ENCODE results near the gene SPTBN1. TPM values are rescaled to one million over a fixed set of nuclear protein-coding genes. Genes with fewer than 3 reads are reported as not detected.

Gene SPTBN1
- total RNA-seq, 1 experiment from 2014 or later, result 141 TPM

DNA sequence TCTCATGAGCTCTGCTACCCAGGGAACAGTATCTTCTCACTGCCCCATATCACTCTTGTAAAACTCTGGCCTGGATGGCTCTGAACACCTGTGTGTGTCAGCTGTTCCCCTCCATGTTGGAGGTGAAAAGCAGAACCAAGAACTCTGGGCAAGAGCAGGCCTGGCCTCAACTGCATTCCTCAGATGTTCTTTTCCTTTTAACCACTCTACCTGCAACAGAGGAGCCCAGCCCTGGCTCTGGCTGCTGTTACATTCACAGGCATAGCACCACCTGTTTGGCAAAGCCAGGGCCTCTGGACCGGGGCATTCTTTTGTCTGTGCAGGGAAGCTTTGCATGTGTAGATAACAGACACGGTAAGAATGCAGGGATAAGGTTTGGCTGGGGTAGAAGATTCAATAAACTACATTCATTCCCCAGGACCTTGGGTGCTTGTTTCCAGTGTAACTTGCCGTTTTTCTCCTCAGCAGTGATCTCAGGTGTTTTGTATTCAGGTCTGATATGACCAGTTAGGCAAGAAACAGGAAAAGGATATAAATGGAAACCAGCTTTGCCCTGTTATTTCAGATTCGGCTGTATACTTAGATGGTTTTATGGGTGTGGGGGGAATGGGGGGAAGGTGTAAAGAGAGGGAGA, 95.1 kb downstream of the SPTBN1 start:
- DNase-seq (ENCODE audit: low spot score), result peak; percentile 50

GRCh38 chr2:54553075-54553474, 96.9 kb downstream of the SPTBN1 start:
- DNase-seq (ENCODE audit: low spot score), result no peak

DNA sequence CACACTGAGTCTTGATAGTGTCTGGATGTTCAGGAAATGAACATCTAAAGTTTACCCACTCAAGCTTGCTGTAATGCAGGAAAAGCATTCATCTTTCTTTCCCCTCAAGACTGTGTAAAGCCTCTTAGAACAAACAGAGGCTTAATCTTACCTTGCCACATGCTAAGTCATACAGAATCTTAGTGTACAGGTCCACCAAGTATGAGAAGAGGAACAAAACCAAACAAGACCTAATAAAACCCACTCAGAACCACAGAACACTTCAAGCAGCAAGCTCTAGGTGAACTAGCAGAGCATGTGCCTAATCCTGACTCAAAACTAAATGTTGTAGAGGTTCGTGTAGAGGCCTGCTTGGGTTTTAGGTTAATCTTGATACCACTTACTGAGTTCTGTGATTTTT, 97.6 kb downstream of the SPTBN1 start:
- DNase-seq (ENCODE audit: low spot score), result no peak

- DNase-seq (ENCODE audit: low spot score), result no peak
Observed at GRCh38 chr2:54555318-54555837, 99.3 kb downstream of the SPTBN1 start.

DNA sequence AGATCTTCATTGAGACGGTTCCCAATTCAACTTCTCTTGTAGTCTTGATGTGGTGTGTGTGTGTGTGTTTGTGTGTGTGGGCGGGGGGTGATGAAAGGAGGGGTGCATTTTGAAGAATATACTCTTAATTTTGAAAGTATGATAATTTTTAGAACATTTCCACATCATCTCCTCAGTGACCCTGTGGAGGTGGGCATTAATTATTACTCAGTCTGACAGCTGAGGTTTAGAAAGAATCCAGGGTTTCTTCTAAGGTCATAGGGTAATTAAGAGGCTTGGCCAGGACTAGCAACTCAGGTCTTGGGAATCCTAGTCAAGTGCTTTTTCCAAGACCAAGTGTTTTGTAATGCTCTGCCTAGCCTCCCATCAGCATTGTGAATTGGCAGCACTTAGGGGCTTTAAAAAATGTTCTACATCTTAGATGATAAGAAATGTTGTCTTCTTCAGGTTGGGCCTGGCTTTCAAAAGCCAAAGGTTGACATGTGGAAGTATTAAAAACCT, 100.5 kb downstream of the SPTBN1 start:
- DNase-seq (ENCODE audit: low spot score), result no peak

DNA sequence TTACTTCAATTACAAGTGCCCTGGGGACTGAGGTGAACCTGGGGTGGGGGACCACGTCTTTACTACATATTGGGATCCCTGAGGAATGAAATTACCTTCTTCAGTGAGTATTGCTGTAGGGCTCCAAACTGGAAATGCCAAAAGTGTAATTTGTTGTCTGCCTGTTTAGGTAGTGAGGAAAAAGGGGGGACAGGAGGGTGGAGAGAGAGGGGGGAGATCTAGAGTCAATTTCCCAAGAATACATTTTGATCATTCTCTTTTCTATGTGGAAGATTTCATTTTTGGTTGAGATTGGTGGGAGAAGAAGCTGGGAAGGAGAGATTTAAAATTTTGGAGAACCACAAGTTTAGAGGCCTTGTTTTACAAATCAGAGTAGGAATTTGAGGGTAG, 101.1 kb downstream of the SPTBN1 start:
- DNase-seq (ENCODE audit: low spot score), result no peak

DNA sequence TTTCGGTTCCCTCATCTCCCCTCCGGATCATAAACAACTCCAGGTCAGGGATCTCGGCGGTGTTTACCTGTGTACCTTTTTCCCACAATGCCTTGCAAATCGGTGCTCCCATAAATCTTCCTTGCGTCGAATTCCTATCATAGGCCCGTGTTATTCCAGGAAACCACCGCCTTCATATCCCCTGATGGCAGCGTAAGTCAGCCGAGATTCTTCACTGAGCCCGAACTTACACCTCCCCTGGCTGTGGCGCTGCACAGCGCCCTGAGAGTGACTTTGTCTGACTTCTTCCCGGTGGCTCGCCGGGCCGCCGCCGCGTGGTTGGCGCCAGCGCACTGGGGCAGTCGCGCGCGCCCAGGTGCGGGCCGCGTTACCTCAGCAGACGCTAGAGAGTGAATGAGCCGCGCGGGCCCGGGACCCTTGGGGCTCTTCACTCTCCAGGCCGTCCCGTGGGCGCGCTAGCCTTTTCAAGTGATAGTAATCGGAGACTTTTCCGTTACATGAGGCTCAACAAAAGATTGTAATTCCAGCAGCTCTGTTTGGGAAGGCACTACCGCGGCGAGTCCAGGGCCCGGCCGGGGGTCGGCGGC, 101.6 kb downstream of the SPTBN1 start:
- peak; percentile 87 for DNase-seq (ENCODE audit: low spot score)

DNA sequence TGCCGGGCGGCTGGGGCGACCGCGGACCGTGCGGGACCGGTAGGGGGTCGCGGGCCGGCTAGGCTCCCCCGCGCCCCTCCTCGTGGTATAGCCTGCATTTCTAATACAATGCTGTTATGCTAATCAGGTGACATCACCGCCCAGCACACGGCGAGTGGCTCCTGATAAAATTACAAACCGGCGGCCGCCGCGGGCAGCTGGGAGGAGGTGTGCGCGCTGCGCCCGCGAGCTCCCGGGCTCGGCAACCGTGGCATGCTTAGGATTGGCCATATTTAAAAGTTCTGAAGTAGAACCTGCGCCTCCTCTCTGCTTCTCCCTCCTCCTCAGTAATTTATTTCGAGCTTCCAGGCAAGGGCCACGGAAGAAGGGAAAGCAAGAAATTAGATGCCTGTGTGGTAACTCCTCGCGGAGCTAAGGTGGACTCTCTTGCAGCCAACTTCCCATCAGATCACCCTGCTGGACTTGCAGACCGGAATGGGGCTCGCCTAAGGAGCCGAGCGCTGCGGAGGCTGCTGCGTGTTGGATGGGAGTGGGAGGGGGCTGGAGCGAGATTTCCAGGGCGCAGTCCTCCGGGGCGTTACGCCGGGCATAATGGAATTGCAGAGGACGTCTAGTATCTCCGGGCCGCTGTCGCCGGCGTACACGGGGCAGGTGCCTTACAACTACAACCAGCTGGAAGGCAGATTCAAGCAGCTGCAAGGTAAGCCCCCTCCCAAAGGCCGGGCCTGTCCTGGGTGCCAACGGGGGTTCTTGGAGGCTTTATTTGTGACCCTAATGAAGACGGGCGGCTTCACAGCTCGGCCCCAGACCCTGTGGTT, 102.3 kb downstream of the SPTBN1 start:
- peak; percentile 81 for DNase-seq (ENCODE audit: low spot score)

GRCh38 chr2:54559006-54559445, 102.9 kb downstream of the SPTBN1 start:
- peak; percentile 56 for DNase-seq (ENCODE audit: low spot score)

- DNase-seq (ENCODE audit: low spot score), result peak; percentile 72
Observed at GRCh38 chr2:54559593-54560145, 103.5 kb downstream of the SPTBN1 start.

DNA sequence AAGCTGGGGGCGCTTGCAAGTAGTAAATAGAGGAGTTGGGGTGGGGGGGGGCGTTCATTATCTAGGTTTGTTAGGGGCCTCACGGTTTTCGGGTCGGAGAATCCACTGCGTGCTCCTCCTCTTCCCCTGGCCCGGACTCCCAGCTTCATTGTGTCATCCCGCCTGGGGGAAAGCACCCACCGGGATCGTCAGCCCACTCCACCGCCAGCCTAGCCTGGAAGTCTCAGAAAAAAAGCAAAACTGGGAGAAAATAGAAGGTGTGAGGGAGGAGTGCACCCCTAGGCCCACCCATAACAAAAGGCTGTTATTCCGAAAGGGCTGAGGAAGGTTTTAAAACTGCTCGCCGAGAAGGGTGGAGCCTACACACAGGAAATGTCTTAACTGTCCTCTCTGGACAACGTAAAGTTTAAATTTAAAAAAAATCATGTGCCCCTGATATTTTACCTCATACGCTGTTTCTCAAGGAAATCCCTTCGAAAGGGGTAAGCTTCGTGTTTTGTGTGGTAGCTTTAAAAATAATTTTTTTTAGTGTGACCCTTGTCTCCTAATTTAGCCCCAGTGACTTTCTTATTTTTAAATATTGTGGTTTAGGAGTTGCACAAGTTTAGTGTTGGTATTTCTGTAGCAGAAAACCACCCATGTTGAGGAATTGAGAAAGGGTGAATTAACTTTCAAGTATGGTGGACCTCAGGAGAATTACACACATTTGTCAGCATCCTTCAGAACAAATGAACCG, 104.2 kb downstream of the SPTBN1 start:
- peak; percentile 69 for DNase-seq (ENCODE audit: low spot score)

GRCh38 chr2:54561010-54561409, 104.9 kb downstream of the SPTBN1 start:
- no peak for DNase-seq (ENCODE audit: low spot score)

DNA sequence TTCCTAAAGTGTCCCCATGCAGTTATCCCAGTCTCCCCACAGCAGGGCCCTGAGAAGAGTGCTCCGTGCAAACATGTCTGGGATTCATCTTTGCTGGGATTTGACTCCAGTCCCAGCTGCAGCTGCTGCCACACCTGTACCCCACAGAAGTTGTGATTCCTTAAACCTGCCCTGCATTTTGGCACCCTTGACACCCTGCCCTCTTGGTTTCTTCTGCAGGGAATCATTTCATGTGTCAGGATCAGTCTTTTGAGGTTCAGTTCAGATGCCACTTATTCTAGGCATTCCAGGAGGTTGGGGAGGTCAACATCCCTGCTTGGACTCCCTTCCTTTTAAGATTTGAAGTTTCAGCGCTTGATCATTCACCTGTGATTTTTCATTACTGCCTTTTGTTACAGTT, 108.3 kb downstream of the SPTBN1 start:
- DNase-seq (ENCODE audit: low spot score), result no peak

- no peak for DNase-seq (ENCODE audit: low spot score)
Observed at GRCh38 chr2:54565551-54565950, 109.4 kb downstream of the SPTBN1 start.

- no peak for DNase-seq (ENCODE audit: low spot score)
Observed at GRCh38 chr2:54566896-54567295, 110.8 kb downstream of the SPTBN1 start.

- DNase-seq (ENCODE audit: low spot score), result no peak
Observed at GRCh38 chr2:54568876-54569321, 112.8 kb downstream of the SPTBN1 start.

- DNase-seq (ENCODE audit: low spot score), result no peak
Observed at GRCh38 chr2:54569745-54570301, 113.7 kb downstream of the SPTBN1 start.

- no peak for DNase-seq (ENCODE audit: low spot score)
Observed at GRCh38 chr2:54570321-54570855, 114.3 kb downstream of the SPTBN1 start.

- no peak for DNase-seq (ENCODE audit: low spot score)
Observed at GRCh38 chr2:54570925-54571694, 115.0 kb downstream of the SPTBN1 start.

DNA sequence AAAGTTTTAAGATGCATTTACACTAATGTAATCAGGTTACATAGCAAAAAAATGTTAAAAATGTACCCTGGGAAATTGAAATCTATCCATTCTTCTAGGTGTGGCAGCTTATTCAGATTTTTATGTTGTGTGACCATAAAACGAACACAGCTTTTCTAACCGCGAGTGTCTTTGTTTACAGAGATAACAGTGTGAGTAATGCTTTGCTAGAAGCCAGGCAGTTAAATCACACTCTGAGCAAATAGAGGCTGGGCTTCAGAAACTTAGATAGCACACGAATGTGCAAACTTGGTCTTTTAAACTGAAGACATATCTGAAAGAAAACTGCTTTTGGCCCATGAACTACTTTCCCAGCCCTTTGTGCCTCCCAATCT, 116.1 kb downstream of the SPTBN1 start:
- DNase-seq (ENCODE audit: low spot score), result peak; percentile 83
